ENCODE measurements around the gene COMMD9.

DNA sequence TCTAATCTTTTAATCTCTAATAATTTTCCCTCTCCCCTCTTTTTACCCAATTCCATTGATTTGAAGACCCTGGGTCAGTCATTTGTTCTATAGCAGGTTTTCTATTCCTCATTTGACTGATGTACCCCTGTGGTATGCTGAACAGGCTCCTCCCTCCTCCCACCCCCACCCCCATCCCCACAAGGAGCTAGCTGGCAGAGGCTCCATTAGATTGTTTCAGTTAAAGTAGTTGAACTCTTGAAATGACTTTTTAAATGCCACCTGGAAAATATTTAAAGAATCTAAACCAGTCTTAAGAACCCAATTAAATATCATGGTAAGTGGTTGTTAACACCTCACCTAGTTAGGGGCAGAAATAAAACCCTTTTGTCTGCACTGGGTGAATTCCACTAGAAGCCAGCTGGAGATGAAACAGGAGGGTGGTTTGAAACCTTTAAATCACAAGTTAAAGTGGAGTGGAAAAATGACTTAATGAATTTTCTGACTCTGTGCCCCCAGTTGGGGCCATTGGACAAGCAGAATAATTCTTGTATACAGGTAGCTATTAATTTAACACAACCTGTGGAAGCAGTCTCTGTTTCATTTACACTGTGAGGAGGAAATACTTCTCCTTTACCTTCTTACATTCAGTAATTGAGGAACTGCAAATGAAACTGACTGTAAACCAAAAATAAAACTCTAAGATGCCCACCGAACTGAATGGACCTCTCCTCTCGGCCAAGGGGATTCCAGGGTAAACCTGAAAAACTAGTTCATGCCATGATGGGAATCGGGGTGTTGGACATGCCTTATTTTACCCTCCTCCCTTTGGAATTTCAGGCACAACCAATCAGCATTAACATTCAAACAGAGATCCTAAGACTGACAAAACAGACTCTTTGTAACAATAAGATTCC, 37.5 kb upstream of the COMMD9 start:
- no peak for TF ChIP-seq EZH2 (IDR thresholded peaks at IDR 0.05; ENCODE audit: borderline replicate concordance, low read length)
- TF ChIP-seq, protein P1, sequence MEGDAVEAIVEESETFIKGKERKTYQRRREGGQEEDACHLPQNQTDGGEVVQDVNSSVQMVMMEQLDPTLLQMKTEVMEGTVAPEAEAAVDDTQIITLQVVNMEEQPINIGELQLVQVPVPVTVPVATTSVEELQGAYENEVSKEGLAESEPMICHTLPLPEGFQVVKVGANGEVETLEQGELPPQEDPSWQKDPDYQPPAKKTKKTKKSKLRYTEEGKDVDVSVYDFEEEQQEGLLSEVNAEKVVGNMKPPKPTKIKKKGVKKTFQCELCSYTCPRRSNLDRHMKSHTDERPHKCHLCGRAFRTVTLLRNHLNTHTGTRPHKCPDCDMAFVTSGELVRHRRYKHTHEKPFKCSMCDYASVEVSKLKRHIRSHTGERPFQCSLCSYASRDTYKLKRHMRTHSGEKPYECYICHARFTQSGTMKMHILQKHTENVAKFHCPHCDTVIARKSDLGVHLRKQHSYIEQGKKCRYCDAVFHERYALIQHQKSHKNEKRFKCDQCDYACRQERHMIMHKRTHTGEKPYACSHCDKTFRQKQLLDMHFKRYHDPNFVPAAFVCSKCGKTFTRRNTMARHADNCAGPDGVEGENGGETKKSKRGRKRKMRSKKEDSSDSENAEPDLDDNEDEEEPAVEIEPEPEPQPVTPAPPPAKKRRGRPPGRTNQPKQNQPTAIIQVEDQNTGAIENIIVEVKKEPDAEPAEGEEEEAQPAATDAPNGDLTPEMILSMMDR (IDR thresholded peaks at IDR 0.05; ENCODE audit: low read length), result no peak

Measured in OCI-LY1 (cell line).